NCI-H2227 treated with DMSO at 0.1 percent for 48 hours (cell line): ENCODE measurements around the gene CYP27A1.

Experiments used
- DNase-seq: peaks from one replicate; lab custom pipeline; 2025; lab: John Stamatoyannopoulos, UW

The CYP27A1 gene

DNA sequence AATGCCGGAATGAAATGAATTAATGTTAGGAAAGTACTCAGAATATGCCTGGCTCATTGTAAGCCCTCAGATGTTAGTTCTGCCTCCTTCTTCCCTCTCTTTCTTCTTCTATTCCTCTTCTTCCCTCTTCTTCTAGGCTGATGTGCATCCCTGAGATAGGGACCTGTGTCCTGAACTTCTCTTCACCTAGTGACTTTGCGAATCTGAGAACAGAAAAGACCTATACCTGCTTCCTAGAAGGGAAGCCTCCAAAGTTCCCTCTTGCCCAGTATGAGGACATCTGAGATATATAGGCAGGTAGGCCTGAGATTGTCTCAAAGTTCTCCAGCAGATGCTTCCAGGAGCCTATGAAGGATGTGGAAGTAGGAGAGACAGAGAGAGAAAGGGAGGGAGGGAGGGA is 8.1 kb upstream of the CYP27A1 start:
- no peak for DNase-seq

DNA sequence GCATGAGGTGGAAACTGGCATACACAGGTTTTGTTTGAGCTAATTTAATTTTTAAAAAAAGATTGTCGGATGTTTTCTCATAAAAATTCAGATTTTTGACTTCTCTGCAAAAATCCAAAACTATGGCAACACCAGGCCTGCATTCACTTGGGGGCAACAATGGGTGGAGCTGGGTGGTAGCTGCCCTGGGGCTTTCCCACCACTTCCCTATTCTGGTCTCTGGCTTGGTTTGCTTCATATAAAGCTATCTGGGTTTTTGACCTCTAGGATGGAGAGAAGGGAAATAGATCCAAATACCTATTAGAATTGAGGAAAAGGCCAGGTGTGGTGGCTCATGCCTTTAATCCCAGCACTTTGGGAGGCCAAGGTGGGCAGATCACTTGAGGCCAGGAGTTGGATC is 5.5 kb upstream of the CYP27A1 start:
- no peak for DNase-seq

DNA sequence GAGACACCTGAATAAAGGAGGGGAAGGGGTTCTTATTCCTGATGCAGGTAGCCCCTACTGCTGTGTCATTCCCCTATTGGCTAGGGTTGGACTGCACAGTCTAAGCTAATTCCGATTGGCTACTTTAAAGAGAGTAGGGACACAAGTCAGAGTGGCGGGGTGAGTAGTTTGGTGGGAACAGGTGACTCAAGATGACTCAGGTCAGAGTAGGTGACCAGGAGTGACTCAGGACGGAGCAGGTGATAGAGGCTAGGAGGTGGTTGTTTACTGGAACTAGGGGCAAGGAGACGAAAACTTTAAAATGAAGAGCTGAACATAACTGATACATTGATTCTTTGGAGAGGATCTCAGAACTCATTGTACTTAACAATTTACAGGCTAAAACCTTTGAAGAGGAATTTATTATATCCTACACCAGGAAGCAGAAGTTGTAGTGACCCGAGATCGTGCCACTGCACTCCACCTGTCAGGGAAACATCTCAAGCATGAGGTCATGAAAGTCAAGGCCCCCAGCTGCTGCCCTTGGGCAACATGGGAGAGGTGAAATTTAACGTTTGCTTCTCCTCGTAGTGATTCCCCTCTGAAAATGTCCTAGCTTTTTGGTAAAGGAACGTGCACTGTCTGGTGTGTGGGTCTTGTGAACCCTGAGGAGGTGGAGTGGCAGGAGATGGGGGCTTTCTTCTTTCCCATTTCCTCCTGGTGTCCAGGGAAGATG is 4.5 kb upstream of the CYP27A1 start:
- no peak for DNase-seq

DNA sequence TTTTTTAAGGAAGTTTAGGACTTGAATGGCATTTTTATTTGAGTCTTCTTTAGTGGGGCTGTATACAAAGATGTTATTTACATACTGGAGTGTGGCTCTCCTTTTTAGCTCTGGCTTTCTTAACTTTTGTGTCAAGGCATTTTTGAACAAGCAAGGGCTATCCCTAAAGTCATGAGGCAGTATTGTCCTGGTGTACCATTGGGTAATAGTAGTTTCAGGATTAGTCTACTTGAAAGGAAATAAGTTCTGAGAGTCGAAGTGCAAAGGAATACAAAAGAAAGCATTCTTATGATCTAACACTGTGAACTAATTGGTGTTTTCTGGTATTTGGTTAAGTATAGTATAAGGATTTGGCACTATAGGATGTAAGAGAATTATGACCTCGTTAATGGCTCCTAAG is 1.9 kb upstream of the CYP27A1 start:
- DNase-seq: no peak

DNA sequence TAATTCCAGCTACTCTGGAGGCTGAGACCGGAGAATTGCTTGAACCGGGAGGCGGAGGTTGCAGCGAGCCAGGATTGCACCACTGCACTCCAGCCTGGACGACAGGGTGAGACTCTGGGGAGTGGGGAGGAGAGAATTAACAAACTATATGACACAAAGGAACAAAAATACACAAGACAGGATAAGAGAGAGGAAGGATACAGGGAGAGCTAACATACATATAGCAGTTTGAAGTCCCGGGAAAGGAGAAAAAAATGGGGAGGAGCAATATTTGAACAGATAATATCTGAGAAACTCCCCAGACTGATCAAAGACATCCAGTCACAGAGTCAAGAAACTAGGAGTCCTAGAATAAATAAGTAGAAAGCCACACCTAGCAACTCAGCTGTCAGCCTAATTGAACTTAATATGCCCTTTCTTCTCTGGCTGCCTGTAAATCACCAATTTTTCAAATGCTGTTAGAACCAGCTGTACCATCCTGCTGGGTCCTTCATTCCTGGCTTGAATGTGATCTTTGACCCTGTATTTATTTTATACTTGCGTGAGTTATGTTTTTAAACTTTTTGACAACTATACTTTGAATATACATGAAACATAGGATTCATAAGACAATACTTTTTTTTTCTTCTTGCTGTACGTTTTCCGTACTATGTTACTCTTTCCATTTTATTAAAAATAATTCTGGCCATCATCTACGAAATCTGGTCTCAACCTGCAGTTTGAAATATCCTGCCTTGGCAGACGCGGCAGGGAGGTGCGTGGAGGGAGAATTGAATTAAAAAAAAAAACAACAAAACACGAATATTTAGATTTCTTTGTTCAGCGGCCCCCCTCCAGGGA is 876 bp upstream of the CYP27A1 start:
- DNase-seq: peak; percentile 20

DNA sequence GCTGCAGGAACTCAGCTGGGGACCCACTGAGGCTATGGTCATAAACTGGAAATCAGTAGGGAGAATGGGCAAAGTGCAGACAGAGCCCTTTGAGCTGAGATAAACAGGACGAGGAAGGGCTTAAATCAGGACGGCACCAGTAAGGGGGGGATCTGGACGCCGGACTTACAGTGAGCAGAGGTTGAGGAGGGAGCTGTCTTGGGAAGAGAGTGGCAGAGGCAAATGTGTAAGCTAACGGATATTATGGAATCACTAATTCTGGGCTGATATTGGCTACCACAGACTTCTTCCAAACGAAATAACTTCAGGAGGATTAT is 539 bp downstream of the CYP27A1 start:
- no peak for DNase-seq

DNA sequence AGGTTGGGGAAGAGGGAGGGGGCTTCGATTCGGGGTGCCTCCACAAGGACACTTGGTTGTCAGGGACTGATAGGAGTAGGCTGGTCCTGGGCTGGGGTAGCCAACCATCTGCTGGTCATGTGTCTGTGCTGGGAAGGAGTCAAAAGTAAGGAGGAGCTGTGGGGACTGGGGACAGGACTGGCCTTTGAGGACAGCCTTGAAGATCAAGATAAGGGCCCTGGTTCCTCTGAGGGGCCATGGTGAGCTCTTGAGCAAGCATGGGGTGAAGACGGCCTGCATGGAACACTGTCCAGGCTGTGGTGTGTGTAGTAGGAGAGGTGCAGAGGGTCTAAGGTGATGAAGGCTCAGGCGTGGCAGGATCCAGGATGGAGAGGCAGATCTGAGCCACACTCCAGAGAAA is 1.7 kb downstream of the CYP27A1 start:
- no peak for DNase-seq

DNA sequence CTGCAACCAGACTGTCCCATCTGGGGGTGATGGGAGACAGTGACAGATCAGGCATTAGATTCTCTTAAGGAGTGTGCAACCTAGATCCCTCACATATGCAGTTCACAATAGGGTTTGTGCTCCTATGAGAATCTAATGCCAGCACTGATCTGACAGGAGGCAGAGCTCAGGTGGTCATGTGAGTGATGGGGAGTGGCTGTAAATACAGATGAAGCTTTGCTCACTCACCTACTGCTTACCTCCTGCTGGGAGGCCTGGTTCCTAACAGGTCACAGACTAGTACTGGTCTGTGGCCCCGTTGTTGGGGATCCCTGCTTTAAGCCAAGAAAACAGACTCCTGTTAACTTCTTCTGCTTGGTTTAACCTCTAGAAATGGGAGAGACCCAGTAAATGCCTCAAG is 3.2 kb downstream of the CYP27A1 start:
- no peak for DNase-seq

DNA sequence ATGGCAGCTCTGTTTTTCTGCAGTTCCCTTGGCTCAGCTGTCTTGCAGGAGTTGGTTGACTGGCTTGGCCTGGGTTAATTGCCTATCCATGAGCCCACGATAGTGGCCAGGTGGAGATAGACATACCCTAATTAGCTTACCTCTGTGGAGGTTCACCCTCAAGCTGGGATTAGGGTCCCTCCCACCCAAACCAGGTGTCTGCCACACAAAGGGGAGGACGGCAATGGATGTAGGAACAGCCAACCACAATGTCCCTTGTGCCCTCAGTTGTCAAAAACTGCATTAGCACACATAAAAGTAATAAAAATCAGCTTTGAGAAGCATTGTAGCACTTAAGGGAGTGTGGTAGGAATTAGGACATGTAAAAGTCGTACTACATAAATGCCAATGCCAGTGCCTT is 4.2 kb downstream of the CYP27A1 start:
- no peak for DNase-seq

DNA sequence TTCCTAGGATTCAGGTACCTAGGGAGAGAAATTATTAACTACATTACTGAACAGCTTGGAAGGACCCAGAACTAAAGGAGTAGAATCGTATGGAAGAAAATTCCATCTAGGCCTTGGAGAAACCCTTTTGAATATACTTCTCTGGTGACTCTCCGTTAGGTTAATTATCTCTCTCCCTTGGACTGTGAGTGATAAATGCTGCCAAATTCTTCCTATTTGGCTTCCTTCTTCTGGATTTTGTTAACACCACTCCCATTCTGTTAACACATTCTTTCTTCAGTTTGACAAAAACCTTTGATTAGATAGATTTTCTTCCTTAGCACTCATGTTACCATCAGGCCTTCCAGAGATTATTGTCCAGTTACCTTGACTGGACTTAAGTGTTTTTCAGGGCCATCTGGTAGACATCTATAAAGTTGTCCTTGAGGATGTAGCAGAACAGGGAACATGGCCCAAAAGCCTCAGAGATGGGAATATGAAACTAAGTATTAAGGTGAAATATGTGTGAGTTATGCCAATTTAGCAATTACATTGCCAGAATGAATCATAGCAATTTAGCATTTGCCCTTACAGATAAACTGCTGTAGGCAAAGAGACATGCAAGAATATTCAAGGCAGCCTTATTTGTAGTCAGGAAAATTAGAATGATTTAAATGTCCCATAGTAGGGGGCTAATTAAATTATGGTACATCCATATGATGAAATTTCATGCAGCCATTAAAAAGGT is 6.7 kb downstream of the CYP27A1 start:
- DNase-seq: no peak

DNA sequence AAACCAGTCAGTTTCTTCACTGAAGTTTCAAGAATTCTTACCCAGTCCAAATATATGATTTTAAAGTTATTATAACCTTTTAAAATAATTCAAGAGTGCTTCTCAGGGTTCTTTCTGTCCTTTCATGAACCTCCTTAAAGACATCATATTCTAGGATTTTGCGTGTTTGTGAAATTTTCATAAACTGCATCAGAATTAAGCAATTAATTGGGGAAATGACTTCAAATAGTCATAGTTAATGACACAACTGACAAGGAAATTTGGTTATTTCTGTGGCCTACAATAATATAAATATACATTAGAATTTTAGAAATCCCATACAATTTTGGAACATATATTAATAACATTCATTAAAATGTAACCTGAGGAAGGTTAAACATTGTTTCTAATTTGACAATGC is 10.5 kb downstream of the CYP27A1 start:
- no peak for DNase-seq

DNA sequence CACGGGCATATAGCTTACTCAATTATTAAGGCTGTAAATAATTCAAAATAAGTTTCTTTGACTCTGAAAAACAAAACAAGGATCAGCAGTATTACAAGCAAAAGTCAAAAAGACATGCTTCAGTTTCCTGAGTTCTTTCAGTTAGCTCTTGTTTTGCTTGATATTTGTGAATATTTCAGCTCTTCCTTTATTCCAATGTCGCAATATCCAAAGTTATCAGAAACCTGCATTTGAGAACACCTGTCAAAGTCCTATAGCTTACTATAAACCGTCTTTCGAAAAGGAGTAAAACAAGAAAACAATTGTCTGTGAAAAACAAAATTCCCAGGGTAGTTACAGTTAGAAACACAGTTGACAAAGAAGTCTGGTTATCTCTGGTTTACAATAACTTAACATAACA is 14.7 kb downstream of the CYP27A1 start:
- DNase-seq: no peak

DNA sequence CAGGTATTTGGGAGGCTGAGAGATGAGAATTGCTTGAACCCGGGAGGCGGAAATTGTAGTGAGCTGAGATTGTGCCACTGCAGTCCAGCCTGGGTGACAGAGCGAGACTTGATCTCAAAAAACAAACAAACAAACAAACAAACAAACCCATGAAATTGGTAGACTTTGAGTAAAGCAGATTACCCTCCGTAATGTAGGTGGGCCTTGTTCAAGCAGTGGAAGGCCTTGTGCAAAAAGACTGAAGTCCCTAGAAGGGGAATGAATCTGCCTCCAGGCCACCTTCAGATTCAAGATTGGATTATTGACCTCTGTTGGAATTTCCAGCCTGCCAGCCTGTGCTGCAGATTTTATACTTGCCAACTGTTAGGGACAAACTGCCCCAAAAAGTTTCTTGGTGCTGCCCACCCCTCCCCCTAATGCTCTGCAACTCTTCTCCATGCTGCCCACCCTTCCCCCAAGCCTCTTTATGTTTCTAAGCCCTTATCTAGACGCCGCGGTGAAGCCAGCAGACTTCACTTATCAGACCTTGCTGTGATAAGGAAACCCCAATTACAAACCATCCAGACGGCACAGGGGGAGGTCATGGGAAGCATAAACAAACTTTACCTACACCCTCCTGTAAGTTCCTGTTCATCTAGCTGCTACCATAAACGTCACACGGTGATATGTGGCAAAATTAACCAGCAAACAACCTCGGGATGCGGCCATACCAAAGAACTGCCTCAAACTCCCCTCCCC is 17.0 kb downstream of the CYP27A1 start:
- no peak for DNase-seq

DNA sequence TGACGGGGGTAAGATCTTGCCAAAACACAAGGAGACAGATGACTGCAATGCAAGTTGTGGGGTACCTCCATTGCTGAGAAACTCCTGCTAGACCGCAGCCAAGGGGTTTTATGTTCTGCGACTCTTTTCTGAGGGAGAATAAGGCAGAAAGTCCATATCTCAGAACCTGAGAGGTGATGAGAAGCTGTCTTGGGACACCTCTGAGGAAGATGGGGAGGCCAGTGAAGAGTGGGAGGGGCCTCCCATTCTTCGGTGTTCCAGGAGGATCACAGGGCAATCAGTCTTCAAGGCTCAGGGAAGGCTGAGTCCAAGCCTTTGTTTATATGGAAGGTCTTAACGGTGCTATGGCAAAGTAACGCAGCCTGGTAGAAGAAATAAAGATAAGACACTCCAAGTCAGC is 18.0 kb downstream of the CYP27A1 start:
- DNase-seq: no peak

DNA sequence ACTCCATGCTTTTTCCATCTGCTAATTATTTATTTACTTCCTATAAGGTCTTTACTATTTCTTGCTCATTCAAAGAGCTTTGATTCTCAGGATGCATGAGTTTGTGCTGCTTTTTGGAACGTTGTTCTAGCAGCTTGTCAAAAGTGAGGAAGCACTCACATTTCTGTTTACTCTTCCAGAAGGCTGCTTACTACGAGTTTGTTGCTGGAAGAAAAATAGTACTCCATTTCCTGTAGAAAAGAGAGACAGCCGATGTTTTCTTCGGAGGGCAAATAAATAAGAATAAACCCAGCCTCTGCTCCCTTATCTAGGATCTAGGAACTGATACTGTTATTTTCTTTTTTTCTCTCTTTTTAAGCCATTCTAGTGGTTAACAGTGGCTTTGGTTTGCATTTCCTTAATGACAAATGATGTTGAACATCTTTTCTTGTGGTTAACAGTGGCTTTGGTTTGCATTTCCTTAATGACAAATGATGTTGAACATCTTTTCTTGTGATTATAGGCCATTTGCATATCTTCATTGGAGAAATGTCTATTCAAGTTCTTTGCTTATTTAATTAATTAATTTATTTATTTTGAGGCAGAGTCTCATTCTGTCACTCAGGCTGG is 20.5 kb downstream of the CYP27A1 start:
- no peak for DNase-seq

DNA sequence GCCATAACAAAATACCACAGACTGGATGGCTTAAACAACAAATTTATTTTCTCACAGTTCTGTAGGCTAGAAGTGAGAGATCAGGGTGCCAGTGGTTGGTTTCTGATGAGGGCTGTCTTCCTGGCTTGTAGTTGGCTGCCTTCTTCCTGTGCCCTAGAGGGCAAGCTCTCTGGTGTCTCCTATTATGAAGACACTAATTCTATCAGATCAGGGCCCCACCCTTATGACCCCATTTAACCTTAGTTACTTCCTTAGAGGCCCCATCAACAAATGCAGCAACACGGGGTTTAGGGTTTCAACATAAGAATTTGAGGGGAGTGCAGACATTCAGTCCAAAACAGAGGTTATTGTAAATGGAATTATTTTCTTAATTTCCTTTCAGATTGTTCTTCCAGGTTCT is 22.9 kb downstream of the CYP27A1 start:
- DNase-seq: no peak

DNA sequence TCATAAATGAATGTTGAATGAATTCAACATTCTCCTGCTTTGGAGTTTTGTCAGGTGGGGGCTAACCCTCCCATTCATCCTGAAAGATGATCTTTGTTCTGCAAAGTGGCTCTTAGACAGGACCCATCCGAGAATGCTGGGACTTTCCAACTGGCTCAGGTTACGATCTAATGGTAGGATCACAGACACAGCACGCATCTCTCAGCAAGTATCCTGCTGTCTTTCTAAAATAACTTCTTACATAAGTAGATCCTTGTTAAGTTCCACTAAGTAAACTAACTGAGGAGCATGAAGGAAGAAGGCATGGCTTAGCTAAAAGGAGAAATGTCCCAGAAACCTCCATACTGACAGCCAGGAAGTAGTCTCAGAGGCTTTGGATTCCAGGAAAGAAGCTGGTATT is 23.7 kb downstream of the CYP27A1 start:
- DNase-seq: no peak

DNA sequence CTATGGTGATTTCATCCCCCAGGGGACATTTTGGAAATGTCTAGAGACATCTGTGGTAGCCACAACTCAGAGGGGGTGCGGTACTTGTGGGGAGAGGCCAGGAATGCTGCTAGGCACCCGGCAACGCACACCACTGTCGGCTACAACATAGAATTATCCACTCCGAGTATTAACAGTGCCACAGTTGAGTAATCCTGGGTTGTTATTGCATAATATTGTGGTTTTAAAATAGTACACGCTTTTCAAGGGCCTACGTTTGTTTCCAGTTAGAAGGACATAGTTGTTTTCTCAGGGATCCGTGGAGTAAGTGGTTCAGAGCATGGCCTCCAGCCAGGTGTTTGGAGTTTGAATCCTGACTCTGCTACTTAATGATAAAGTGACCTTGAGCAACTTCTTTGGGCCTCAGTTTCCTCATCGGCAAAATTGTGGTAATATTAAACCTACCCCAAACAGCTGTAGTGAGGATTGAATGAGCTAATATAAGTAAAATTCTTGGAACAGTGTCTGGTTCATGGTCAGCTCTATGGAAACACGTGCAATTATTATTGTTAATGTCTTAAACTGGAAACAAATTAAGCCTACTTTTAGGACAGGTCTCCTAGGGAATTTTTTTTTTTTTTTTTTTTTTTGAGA is 24.5 kb downstream of the CYP27A1 start:
- no peak for DNase-seq

DNA sequence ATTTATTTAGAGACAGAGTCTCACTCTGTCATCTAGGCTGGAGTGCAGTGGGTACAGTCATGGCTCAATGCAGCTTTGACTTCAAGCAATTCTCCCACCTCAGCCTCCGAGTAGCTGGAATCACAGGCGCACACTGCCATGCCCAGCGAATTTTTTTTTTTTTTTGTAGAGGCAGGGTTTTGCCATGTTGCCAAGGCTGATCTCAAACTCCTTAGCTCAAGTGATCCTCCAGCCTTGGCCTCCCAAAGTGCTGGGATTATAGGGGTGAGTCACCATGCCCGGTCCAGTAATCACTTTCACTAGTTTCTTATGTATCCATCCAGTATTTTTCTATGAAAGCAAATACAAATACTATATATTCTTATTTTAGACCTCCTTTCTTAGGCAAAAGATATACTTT is 25.7 kb downstream of the CYP27A1 start:
- DNase-seq: no peak

DNA sequence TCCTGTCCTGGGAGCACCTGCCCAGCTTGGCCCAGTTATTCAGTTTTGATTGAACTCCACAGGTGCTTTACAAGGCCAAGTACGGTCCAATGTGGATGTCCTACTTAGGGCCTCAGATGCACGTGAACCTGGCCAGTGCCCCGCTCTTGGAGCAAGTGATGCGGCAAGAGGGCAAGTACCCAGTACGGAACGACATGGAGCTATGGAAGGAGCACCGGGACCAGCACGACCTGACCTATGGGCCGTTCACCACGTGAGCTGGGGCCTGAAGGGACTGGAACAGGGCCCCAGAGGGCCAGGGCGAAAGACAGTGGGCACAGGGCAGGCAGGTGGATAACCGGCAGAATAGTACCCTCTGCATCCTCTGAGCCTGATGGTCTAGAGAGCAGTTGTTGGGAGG is 27.6 kb downstream of the CYP27A1 start:
- no peak for DNase-seq

DNA sequence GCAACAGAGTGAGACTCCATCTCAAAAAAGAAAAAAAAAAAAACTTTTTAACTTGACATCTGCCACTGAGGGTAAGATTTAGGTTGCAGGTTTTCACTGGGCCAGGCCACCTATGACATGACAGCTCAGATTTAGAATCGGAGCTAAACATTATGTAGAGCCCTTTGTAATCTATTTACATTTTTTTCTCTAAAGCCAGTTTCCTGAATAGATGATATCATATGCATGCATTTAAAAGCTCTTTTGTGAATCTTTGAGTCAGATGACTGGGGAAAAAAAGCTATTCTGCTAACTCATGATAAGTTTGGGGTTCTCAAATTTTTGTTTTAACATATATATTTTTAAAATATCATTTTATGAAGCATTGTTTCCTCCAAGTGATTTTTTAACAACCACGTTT is 28.3 kb downstream of the CYP27A1 start:
- DNase-seq: no peak

DNA sequence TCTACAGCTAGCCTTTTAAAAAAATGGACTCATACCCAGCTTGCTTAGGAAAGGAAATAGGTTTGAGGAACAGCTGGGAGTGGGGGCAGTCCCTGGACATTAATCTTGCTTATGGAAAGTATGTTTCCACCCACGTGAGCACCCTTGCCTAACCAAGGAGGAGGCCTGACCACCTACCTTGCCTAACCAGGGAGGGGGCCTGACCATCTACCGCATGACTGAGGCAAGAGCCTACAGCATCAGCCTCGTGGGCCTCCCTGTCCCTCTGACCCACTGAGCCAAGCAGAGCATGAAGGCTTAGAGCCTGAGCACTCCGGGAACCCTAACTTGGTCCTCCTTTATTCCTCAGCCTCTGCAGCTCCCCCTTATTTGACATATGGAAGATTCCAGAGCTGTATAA is 29.4 kb downstream of the CYP27A1 start:
- DNase-seq: no peak
